Islet of Langerhans (tissue), 1 donor: ENCODE measurements around the gene GMDS.

ENCODE experiments used
- FAIRE-seq: peaks from one replicate; lab custom pipeline; 2011; peaks lifted over from hg19 to GRCh38; lab: Jason Lieb, UNC

The GMDS gene

GRCh38 chr6:1987640-1988039, 257.8 kb downstream of the GMDS start:
- FAIRE-seq = no peak

- FAIRE-seq = no peak
Measured at GRCh38 chr6:1986454-1987243, 258.8 kb downstream of the GMDS start.

GRCh38 chr6:1984346-1984994, 260.9 kb downstream of the GMDS start:
- no peak for FAIRE-seq

GRCh38 chr6:1983850-1984249, 261.6 kb downstream of the GMDS start:
- FAIRE-seq = no peak

- FAIRE-seq = no peak
Measured at GRCh38 chr6:1972962-1973361, 272.4 kb downstream of the GMDS start.

- FAIRE-seq = no peak
Measured at GRCh38 chr6:1971612-1972011, 273.8 kb downstream of the GMDS start.

GRCh38 chr6:1970151-1970561, 275.2 kb downstream of the GMDS start:
- no peak for FAIRE-seq

GRCh38 chr6:1966713-1967112, 278.7 kb downstream of the GMDS start:
- no peak for FAIRE-seq

GRCh38 chr6:1965596-1966224, 279.7 kb downstream of the GMDS start:
- no peak for FAIRE-seq

- no peak for FAIRE-seq
Measured at GRCh38 chr6:1963596-1963995, 281.8 kb downstream of the GMDS start.

- FAIRE-seq = no peak
Measured at GRCh38 chr6:1962201-1962600, 283.2 kb downstream of the GMDS start.

- no peak for FAIRE-seq
Measured at GRCh38 chr6:1960486-1961142, 284.8 kb downstream of the GMDS start.

GRCh38 chr6:1958257-1958656, 287.1 kb downstream of the GMDS start:
- no peak for FAIRE-seq

GRCh38 chr6:1957746-1958145, 287.7 kb downstream of the GMDS start:
- FAIRE-seq = no peak

- no peak for FAIRE-seq
Measured at GRCh38 chr6:1952740-1953360, 292.6 kb downstream of the GMDS start.

GRCh38 chr6:1950631-1951030, 294.8 kb downstream of the GMDS start:
- no peak for FAIRE-seq

GRCh38 chr6:1949538-1949937, 295.9 kb downstream of the GMDS start:
- no peak for FAIRE-seq

GRCh38 chr6:1947922-1948321, 297.5 kb downstream of the GMDS start:
- FAIRE-seq = peak; percentile 21

GRCh38 chr6:1946583-1946982, 298.8 kb downstream of the GMDS start:
- no peak for FAIRE-seq

GRCh38 chr6:1945235-1945832, 300.1 kb downstream of the GMDS start:
- no peak for FAIRE-seq

- FAIRE-seq = no peak
Measured at GRCh38 chr6:1942834-1943233, 302.6 kb downstream of the GMDS start.

GRCh38 chr6:1941534-1941933, 303.9 kb downstream of the GMDS start:
- no peak for FAIRE-seq
